CD14-positive monocyte (primary cell): Measurements from ENCODE around the gene RASAL2. TPM values are rescaled to one million over a fixed set of nuclear protein-coding genes. Genes with fewer than 3 reads are reported as not detected.

Experiments used
- DNase-seq, 3 donors: peaks; one replicate each; pipeline ENCODE4 v3.0.0-alpha.2; 2011 to 2022
- H2AFZ ChIP-seq: 2 replicates; pipeline ENCODE4 v1.6.0; 2012; ENCODE audit warnings: mild to moderate bottlenecking, low read depth, low read length, inconsistent platforms; ENCODE audit not compliant: insufficient read depth, poor library complexity, severe bottlenecking
- H3K27ac ChIP-seq, 2 donors: 1 replicate in 1 of 2; 2 replicates in 1 of 2; pipeline ENCODE4 v1.5.1; 2012 to 2013; ENCODE audit warnings: low read length in 2 of 2, control low read depth in 1 of 2, inconsistent platforms in 1 of 2, low read depth in 1 of 2, mild to moderate bottlenecking in 1 of 2
- H3K27me3 ChIP-seq, 2 donors: one replicate each; pipeline versions ENCODE4 v1.6.0 to v1.6.1; 2011 to 2013; ENCODE audit warnings: low read length in 2 of 2; ENCODE audit not compliant: control insufficient read depth in 2 of 2, insufficient read depth in 2 of 2
- H3K36me3 ChIP-seq, 2 donors: replicated peaks in 1 of 2; 1 replicate in 1 of 2; 2 replicates in 1 of 2; pipeline versions ENCODE4 v1.5.1 to v1.6.1; 2012 to 2013; ENCODE audit warnings: low read length in 2 of 2, control low read depth in 1 of 2, inconsistent platforms in 1 of 2, mild to moderate bottlenecking in 1 of 2; ENCODE audit not compliant: insufficient read depth in 2 of 2, control insufficient read depth in 1 of 2
- H3K4me1 ChIP-seq, 2 donors: 1 replicate in 1 of 2; 2 replicates in 1 of 2; pipeline versions ENCODE4 v1.5.1 to v1.6.1; 2012 to 2013; ENCODE audit warnings: low read length in 2 of 2, control low read depth in 1 of 2, inconsistent platforms in 1 of 2, mild to moderate bottlenecking in 1 of 2, moderate library complexity in 1 of 2; ENCODE audit not compliant: insufficient read depth in 2 of 2, control insufficient read depth in 1 of 2
- H3K4me2 ChIP-seq: replicated peaks from 2 replicates; pipeline ENCODE3; 2012; ENCODE audit warnings: low read length, moderate library complexity, mild to moderate bottlenecking; ENCODE audit not compliant: poor library complexity, severe bottlenecking; ENCODE audit errors: extremely low read depth
- H3K4me3 ChIP-seq, 3 experiments: fragments of 200-600 bp in 1 of 3; sonication (generic) in 1 of 3; replicated peaks in 1 of 3; 1 replicate in 2 of 3; 2 replicates in 1 of 3; pipeline ENCODE4 v1.5.1; 2011 to 2013; ENCODE audit warnings: low read length in 3 of 3, mild to moderate bottlenecking in 3 of 3, control low read depth in 2 of 3, low read depth in 2 of 3, inconsistent platforms in 1 of 3, moderate library complexity in 1 of 3
- H3K79me2 ChIP-seq: 2 replicates; pipeline ENCODE4 v1.6.0; 2012; ENCODE audit warnings: mild to moderate bottlenecking, control low read depth, inconsistent platforms, low read length, moderate library complexity; ENCODE audit not compliant: insufficient read depth
- H3K9ac ChIP-seq: 2 replicates; pipeline ENCODE4 v1.6.0; 2017; ENCODE audit warnings: low read length, mild to moderate bottlenecking; ENCODE audit not compliant: insufficient read depth, poor library complexity, severe bottlenecking
- H3K9me3 ChIP-seq, 2 donors: replicated peaks in 1 of 2; 1 replicate in 1 of 2; 2 replicates in 1 of 2; pipeline versions ENCODE4 v1.5.1 to v1.6.1; 2012 to 2013; ENCODE audit warnings: low read length in 2 of 2, control low read depth in 1 of 2; ENCODE audit not compliant: control insufficient read depth in 1 of 2, insufficient read depth in 1 of 2
- H4K20me1 ChIP-seq: 2 replicates; pipeline ENCODE4 v1.6.0; 2012; ENCODE audit warnings: mild to moderate bottlenecking, low read length, control low read depth, moderate library complexity; ENCODE audit not compliant: insufficient read depth
- H3K27ac Mint-ChIP-seq, 7 donors: one replicate each; pipeline ENCODE4 v1.8.0; 2020; ENCODE audit warnings: mild to moderate bottlenecking in 7 of 7, mixed read lengths in 7 of 7, moderate library complexity in 6 of 7, inconsistent platforms in 2 of 7
- H3K27me3 Mint-ChIP-seq, 3 donors: one replicate each; pipeline ENCODE4 v1.8.0; 2021 to 2022; ENCODE audit warnings: low read depth in 3 of 3, mild to moderate bottlenecking in 3 of 3, mixed read lengths in 3 of 3, moderate library complexity in 3 of 3, inconsistent platforms in 1 of 3
- H3K36me3 Mint-ChIP-seq, 2 donors: one replicate each; pipeline ENCODE4 v1.8.0; 2020; ENCODE audit warnings: mixed read lengths in 2 of 2, inconsistent platforms in 1 of 2, mild to moderate bottlenecking in 1 of 2
- H3K4me1 Mint-ChIP-seq: one replicate; pipeline ENCODE4 v1.8.0; 2020; ENCODE audit warnings: mild to moderate bottlenecking, mixed read lengths
- H3K4me3 Mint-ChIP-seq, 2 donors: one replicate each; pipeline ENCODE4 v1.8.0; 2020; ENCODE audit warnings: mild to moderate bottlenecking in 2 of 2, mixed read lengths in 2 of 2, moderate library complexity in 1 of 2
- H3K9me3 Mint-ChIP-seq, 7 donors: one replicate each; pipeline ENCODE4 v1.8.0; 2020 to 2022; ENCODE audit warnings: mixed read lengths in 7 of 7, mild to moderate bottlenecking in 6 of 7, moderate library complexity in 6 of 7, inconsistent platforms in 2 of 7
- WGBS: methylation state at CpG from one replicate; pipeline ENCODE4 v1.1.5; 2013; ENCODE audit warnings: missing lambda C conversion rate; ENCODE audit not compliant: insufficient coverage; 5-methylcytosine and 5-hydroxymethylcytosine counted together
- intact Hi-C, 2 donors: fragments of 100-400 bp; cut with micrococcal nuclease; formaldehyde crosslinking; loops; one replicate each; pipeline versions ENCODE4 v1.15.0 to v1.15.1; 2023
- polyA plus RNA-seq, 3 donors: library from polyadenylated mRNA; depleted of rRNA in 1 of 3; unstranded in 2 of 3; stranded (reverse) in 1 of 3; fragments of 300-500 nt in 2 of 3; fragments of >200 nt in 1 of 3; fragmentation: Illumina TruSeq in 2 of 3; gene quantifications; 1 replicate in 2 of 3; 2 replicates in 1 of 3; pipeline ENCODE4 v1.2.3, GENCODE V29; 2012 to 2021
- TF ChIP-seq, protein P1 (sequence below): fragments of 200-600 bp; IDR thresholded peaks from one replicate; pipeline ENCODE4 v1.8.0; 2022; ENCODE audit warnings: antibody characterized with exemption, mild to moderate bottlenecking

Gene RASAL2
- polyA plus RNA-seq, 3 donors: 0.15 to 1.00 (median 0.63) TPM

DNA sequence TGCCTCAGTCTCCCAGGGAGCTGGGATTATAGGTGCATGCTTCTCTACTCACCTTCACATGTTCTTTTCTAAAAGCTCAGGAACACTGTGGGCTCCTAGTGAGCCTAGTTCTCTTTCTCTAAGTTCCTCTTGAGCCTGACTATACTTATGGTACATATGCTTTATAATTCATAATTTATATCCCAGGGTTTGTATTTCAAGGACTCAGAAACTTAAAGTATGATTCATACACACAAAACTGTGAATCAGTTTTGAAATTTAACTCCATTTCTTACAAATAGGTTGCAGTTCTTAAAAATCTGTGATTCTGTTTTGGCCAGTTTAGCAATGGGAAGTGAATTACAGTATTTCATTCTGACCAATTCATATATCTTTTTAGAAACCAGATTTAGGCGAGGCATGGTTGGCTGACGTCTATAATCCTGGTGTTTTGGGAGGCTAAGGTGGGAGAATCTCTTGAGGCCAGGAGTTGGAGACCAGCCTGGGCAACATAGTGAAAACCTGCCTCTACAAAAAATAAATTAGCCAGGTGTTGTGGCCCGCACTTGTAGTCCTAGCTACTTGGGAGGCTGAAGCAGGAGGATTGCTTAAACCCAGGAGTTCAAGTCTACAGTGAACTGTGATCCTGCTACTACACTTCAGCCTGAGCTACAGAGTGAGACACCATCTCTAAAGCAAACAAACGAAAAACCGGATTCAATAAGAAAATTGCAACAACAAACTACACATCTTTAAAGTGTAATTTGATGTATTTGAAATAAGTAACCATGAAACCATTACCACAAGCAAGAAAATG lies 15.6 kb downstream of the RASAL2 start:
- no peaks in the 10 kb centered on the region for H4K20me1 ChIP-seq
- H3K4me3 ChIP-seq: no peak overlapping the region
- peaks cover 0 to 3% (median 0%) of the 10 kb centered on the region in 7 donors for H3K9me3 Mint-ChIP-seq
- H3K79me2 ChIP-seq: no peaks in the 10 kb centered on the region
- no peak overlapping the region for H3K4me2 ChIP-seq
- no peaks in the 10 kb centered on the region for H3K4me1 Mint-ChIP-seq
- no peak overlapping the region for H3K27ac Mint-ChIP-seq
- no peaks in the 10 kb centered on the region for H3K36me3 Mint-ChIP-seq
- no peak overlapping the region for H3K4me3 Mint-ChIP-seq
- WGBS: no CpG with 5 or more reads among the region's 5 CpGs
- intact Hi-C loops: loop anchor here in 1 of 2 donors (2.0 kb wide), 1 partner anchor 57 kb away; no protein-coding TSS in a partner anchor
- no peaks in the 10 kb centered on the region for H3K4me1 ChIP-seq
- H3K9ac ChIP-seq: no peak overlapping the region
- no peak for DNase-seq
- no peaks in the 10 kb centered on the region for H3K27me3 Mint-ChIP-seq
- H3K27me3 ChIP-seq: no peaks in the 10 kb centered on the region
- H3K9me3 ChIP-seq: no peaks in the 10 kb centered on the region
- H3K36me3 ChIP-seq: no peaks in the 10 kb centered on the region
- TF ChIP-seq, protein P1, sequence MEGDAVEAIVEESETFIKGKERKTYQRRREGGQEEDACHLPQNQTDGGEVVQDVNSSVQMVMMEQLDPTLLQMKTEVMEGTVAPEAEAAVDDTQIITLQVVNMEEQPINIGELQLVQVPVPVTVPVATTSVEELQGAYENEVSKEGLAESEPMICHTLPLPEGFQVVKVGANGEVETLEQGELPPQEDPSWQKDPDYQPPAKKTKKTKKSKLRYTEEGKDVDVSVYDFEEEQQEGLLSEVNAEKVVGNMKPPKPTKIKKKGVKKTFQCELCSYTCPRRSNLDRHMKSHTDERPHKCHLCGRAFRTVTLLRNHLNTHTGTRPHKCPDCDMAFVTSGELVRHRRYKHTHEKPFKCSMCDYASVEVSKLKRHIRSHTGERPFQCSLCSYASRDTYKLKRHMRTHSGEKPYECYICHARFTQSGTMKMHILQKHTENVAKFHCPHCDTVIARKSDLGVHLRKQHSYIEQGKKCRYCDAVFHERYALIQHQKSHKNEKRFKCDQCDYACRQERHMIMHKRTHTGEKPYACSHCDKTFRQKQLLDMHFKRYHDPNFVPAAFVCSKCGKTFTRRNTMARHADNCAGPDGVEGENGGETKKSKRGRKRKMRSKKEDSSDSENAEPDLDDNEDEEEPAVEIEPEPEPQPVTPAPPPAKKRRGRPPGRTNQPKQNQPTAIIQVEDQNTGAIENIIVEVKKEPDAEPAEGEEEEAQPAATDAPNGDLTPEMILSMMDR: no peak
- no peak overlapping the region for H2AFZ ChIP-seq
- H3K27ac ChIP-seq: no peak overlapping the region

DNA sequence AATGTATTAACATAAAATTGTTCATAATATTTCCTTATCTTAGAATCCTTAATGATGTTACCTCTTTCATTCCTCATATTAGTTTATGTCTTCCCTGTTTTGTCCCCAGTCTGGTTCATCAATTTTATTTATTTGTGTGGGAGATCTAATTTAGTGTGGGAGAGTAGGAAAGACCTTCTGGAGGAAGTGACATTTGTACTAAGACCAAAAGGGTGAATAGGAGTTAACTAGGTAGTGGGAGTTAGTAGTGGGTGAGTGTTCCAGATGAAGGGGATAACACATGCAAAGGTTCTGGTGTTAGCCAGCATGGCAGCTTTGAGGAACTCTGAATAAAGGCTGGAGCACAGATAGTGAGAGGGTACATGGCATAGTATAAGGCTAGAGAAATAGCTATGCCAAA lies 21.4 kb downstream of the RASAL2 start:
- peaks cover 6 to 13% of the 10 kb centered on the region in 2 donors for H3K4me1 ChIP-seq
- H3K9me3 ChIP-seq: no peaks in the 10 kb centered on the region
- intact Hi-C loops: no loop called here
- no peaks in the 10 kb centered on the region for H3K79me2 ChIP-seq
- H2AFZ ChIP-seq: no peak overlapping the region
- no peaks in the 10 kb centered on the region for H3K27me3 ChIP-seq
- DNase-seq: no peak
- no peak overlapping the region for H3K4me2 ChIP-seq
- H3K27ac Mint-ChIP-seq: no peak overlapping the region
- no peak overlapping the region for H3K4me3 ChIP-seq
- TF ChIP-seq, protein P1: no peak
- peaks cover 0 to 3% (median 0%) of the 10 kb centered on the region in 7 donors for H3K9me3 Mint-ChIP-seq
- H3K36me3 Mint-ChIP-seq: no peaks in the 10 kb centered on the region
- H3K4me3 Mint-ChIP-seq: no peak overlapping the region
- no peaks in the 10 kb centered on the region for H3K36me3 ChIP-seq
- no peak overlapping the region for H3K9ac ChIP-seq
- peaks cover 12% of the 10 kb centered on the region for H3K4me1 Mint-ChIP-seq
- H3K27ac ChIP-seq: no peak overlapping the region
- H3K27me3 Mint-ChIP-seq: no peaks in the 10 kb centered on the region
- H4K20me1 ChIP-seq: no peaks in the 10 kb centered on the region
